Activated CD4-positive, alpha-beta T cell treated with anti-CD3 and anti-CD28 coated beads, Interleukin-2, amount 50 U/mL, for 4 hours (primary cell): ENCODE measurements around the gene ZSCAN10.
"Not testable (repeated sequence)": the region's sequence is repeated elsewhere in the genome, so short reads cannot be mapped to it uniquely, and the experiment has no call there.

Source experiments
- DNase-seq, 2 experiments: peaks; one replicate each; pipeline ENCODE4 v3.0.0-alpha.2; 2020

The ZSCAN10 gene

GRCh38 chr16:3098459-3099394 lies at the start of gene ZSCAN10:
TSS of gene ZSCAN10 (minus strand) at chr16:3099294. CDS start at chr16:3092937, 6,357 bp downstream.
- no peak for DNase-seq

- no peak for DNase-seq
Observed at GRCh38 chr16:3148256-3149192, 49.4 kb upstream of the ZSCAN10 start.

GRCh38 chr16:3147757-3148104 lies 48.6 kb upstream of the ZSCAN10 start:
- DNase-seq: no peak

GRCh38 chr16:3147046-3147756 lies 48.1 kb upstream of the ZSCAN10 start:
- no peak for DNase-seq

- DNase-seq: no peak
Observed at GRCh38 chr16:3145660-3146059, 46.6 kb upstream of the ZSCAN10 start.

- no peak for DNase-seq
Observed at GRCh38 chr16:3145151-3145550, 46.1 kb upstream of the ZSCAN10 start.

- no peak for DNase-seq
Observed at GRCh38 chr16:3144321-3144983, 45.4 kb upstream of the ZSCAN10 start.

GRCh38 chr16:3143598-3144320 lies 44.7 kb upstream of the ZSCAN10 start:
- no peak for DNase-seq

- DNase-seq: no peak
Observed at GRCh38 chr16:3143189-3143588, 44.1 kb upstream of the ZSCAN10 start.

- DNase-seq: no peak
Observed at GRCh38 chr16:3142770-3143169, 43.7 kb upstream of the ZSCAN10 start.

GRCh38 chr16:3142327-3142726 lies 43.2 kb upstream of the ZSCAN10 start:
- DNase-seq: no peak

- no peak for DNase-seq
Observed at GRCh38 chr16:3141781-3142311, 42.8 kb upstream of the ZSCAN10 start.

- DNase-seq: no peak
Observed at GRCh38 chr16:3140603-3141427, 41.7 kb upstream of the ZSCAN10 start.

- not testable (repeated sequence) for DNase-seq
Observed at GRCh38 chr16:3139561-3139960, 40.5 kb upstream of the ZSCAN10 start.

- DNase-seq: no peak
Observed at GRCh38 chr16:3138823-3139426, 39.8 kb upstream of the ZSCAN10 start.

GRCh38 chr16:3138342-3138741 lies 39.2 kb upstream of the ZSCAN10 start:
- no peak for DNase-seq

GRCh38 chr16:3137267-3137666 lies 38.2 kb upstream of the ZSCAN10 start:
- no peak for DNase-seq

GRCh38 chr16:3135126-3135715 lies 36.1 kb upstream of the ZSCAN10 start:
- no peak for DNase-seq

GRCh38 chr16:3134338-3135125 lies 35.4 kb upstream of the ZSCAN10 start, which contains the start of gene ZNF213:
TSS of gene ZNF213 (plus strand) at chr16:3135029. CDS start at chr16:3137281, 2,252 bp downstream.
- peak; percentile 87 to 92 for DNase-seq
